Central memory CD8-positive, alpha-beta T cell (primary cell): ENCODE results near the gene ZNF559.
"Not testable (repeated sequence)": the region's sequence is repeated elsewhere in the genome, so short reads cannot be mapped to it uniquely, and the experiment has no call there.

Experiments used
- ATAC-seq: fragments of 150-1000 bp; cut with Tn5 transposase; replicated peaks from 2 replicates; pipeline ENCODE4 v1.10.0; 2022; ENCODE audit warnings: mild to moderate bottlenecking, moderate FRiP score, moderate number of reproducible peaks; ENCODE audit not compliant: poor library complexity, severe bottlenecking; ENCODE audit errors: extremely low read depth
- DNase-seq, 2 donors: peaks; one replicate each; pipeline ENCODE4 v3.0.0; 2021; ENCODE audit warnings: low spot score in 2 of 2
- H3K27ac Mint-ChIP-seq: one replicate; pipeline ENCODE4 v1.8.0; 2022; ENCODE audit warnings: low read depth, mild to moderate bottlenecking, moderate library complexity, mixed read lengths
- H3K27me3 Mint-ChIP-seq: one replicate; pipeline ENCODE4 v1.8.0; 2022; ENCODE audit warnings: mixed read lengths
- H3K36me3 Mint-ChIP-seq: one replicate; pipeline ENCODE4 v1.8.0; 2022; ENCODE audit warnings: mild to moderate bottlenecking, moderate library complexity, mixed read lengths; ENCODE audit not compliant: insufficient read depth
- H3K4me1 Mint-ChIP-seq: one replicate; pipeline ENCODE4 v1.8.0; 2022; ENCODE audit warnings: mixed read lengths
- H3K4me3 Mint-ChIP-seq: one replicate; pipeline ENCODE4 v1.8.0; 2022; ENCODE audit warnings: mild to moderate bottlenecking, moderate library complexity, mixed read lengths
- H3K9me3 Mint-ChIP-seq: one replicate; pipeline ENCODE4 v1.8.0; 2022; ENCODE audit warnings: mixed read lengths

The ZNF559 gene

DNA sequence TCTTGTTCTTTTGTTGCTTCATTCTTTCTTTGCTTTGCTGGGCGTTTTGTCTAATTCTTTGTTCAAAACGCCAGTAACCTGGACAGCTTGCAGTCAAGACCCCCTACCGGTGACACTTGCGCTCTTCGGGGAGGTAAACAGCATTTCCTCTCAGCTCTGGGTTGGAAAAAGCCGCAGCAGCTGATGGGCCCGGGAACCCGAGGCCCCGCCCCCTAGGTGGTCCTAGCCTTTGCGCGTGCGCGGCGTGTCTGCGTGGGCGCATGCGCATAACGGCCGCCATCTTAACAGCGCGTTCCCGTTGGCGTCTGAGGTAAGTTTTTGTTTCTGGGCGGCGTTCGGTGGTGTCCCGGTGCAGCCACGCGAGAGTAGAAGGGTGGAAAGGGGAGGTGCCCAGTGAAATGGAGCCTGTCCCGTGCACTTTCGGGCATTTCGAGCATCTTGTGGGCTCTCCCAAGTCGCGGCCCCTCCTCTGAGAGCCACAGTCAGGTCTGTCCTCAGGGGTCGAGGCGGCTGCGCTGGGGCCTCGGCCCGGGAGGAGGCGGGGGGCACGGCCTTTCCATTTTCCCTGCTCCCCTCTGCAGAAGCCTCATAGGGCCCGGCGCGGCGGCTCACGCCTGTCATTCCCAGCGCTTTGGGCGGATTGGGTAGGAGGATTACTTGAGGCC lies at the start of gene ZNF559:
Gene ZNF559 (plus strand): TSS at position 261 of the 665 bp plus-strand sequence. CDS start 14,371 bp downstream, outside the sequence.
- Mint-ChIP-seq H3K9me3 (no peaks in the 10 kb centered on the region), H3K36me3 (peaks cover 23% of the 10 kb centered on the region), H3K27ac (peak within 1 kb of the TSS; percentile 97), H3K27me3 (no peaks in the 10 kb centered on the region), H3K4me1 (peaks cover 16% of the 10 kb centered on the region), H3K4me3 (peak within 1 kb of the TSS; percentile 91)
- peak; percentile 97 for DNase-seq
- ATAC-seq, result peak; percentile 99

DNA sequence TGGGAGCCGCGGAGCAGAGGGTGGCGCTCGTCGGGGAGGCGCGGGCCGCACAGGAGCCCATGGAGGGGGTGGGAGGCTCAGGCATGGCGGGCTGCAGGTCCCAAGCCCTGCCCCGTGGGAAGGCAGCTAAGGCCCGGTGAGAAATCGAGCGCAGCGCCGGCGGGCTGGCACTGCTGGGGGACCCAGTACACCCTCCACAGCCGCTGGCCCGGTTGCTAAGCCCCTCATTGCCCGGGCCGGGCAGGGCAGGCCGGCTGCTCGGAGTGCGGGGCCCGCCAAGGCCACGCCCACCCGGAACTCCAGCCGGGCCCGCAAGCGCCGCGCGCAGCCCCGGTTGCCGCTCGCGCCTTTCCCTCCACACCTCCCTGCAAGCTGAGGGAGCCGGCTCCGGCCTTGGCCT lies 40.5 kb upstream of the ZNF559 start:
- not testable (repeated sequence) for H3K4me1 Mint-ChIP-seq, H3K27ac Mint-ChIP-seq, ATAC-seq, H3K36me3 Mint-ChIP-seq, DNase-seq
- Mint-ChIP-seq H3K9me3 (peaks cover 32% of the 10 kb centered on the region), H3K4me3 (peak overlapping the region; percentile 37), H3K27me3 (peaks cover 24% of the 10 kb centered on the region)

DNA sequence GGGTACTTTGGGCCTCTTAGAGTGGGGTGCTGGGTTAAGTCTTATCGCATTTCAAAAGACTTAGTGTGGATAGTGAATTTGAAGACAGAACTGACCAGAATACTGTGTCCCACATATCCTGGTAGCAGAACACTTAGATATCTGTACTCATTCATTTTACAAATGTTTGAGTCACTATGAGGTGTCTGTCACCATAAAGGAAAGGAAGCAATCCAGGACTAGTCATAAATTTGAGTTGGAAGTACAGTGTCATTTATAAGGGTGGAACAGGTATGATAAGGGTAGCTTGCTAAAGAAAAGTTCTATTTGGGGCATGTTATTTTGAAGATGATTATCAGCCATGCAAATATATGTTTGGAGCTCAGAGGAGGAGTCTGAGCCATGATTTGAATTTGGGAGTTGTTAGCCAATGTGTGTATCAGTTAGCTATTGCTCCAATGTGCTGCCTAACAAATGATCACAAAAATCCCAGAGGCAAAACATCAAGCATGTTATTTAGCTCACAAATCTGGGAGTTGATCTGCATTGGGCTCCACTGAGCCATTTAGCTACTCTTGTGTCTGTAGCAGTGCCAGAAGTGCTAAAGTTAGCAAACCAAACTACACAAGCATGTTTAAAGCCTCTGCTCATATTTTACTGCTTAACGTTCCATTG lies 34.6 kb upstream of the ZNF559 start:
- H3K36me3 Mint-ChIP-seq, result peaks cover 6% of the 10 kb centered on the region
- DNase-seq (no peak), ATAC-seq (no peak)
- H3K4me1 Mint-ChIP-seq, result no peaks in the 10 kb centered on the region
- no peaks in the 10 kb centered on the region for H3K27me3 Mint-ChIP-seq
- no peak overlapping the region for H3K27ac Mint-ChIP-seq
- no peak overlapping the region for H3K4me3 Mint-ChIP-seq
- peaks cover 32% of the 10 kb centered on the region for H3K9me3 Mint-ChIP-seq

DNA sequence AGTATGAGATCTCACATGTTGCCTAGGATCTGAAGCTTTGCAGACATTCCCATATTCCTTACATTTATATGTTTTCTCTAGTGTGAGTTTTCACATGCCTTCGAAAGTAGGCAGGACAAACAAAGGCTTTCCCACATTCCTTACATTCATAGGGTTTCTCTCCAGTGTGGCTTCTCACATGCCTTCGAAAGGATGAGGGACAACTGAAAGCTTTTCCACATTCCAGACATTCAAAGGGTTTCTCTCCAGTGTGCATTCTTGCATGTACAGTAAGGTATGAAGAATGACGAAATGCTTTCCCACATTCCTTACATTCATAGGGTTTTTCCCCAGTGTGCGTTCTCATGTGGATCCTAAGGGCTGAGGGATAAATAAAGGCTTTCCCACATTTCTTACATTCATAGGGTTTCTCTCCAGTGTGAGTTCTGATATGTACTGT lies 28.5 kb upstream of the ZNF559 start:
- no peaks in the 10 kb centered on the region for H3K4me1 Mint-ChIP-seq
- no peaks in the 10 kb centered on the region for H3K27me3 Mint-ChIP-seq
- ATAC-seq (no peak), DNase-seq (no peak)
- no peak overlapping the region for H3K27ac Mint-ChIP-seq
- H3K9me3 Mint-ChIP-seq, result peaks cover 31% of the 10 kb centered on the region
- no peak overlapping the region for H3K4me3 Mint-ChIP-seq
- peaks cover 35% of the 10 kb centered on the region for H3K36me3 Mint-ChIP-seq

DNA sequence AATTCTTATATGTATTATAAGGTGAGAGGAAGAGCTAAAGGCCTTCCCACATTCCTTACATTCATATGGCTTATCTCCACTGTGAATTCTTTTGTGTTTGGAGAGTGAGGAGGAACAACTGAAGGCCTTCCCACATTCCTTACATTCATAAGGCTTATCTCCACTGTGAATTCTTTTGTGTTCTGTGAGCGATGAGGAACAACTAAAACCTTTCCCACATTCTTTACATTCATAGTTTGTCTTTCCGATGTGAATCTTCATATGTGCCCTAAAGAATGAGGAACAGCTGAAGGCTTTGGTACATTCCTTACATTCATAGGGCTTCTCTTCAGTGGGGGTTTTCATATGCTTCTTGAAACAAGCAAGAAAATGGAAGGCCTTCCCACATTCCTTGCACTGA lies 27.6 kb upstream of the ZNF559 start:
- peaks cover 5% of the 10 kb centered on the region for H3K4me1 Mint-ChIP-seq
- no peak overlapping the region for H3K27ac Mint-ChIP-seq
- H3K36me3 Mint-ChIP-seq, result peaks cover 44% of the 10 kb centered on the region
- H3K27me3 Mint-ChIP-seq, result no peaks in the 10 kb centered on the region
- ATAC-seq (no peak), DNase-seq (no peak)
- peaks cover 38% of the 10 kb centered on the region for H3K9me3 Mint-ChIP-seq
- no peak overlapping the region for H3K4me3 Mint-ChIP-seq

DNA sequence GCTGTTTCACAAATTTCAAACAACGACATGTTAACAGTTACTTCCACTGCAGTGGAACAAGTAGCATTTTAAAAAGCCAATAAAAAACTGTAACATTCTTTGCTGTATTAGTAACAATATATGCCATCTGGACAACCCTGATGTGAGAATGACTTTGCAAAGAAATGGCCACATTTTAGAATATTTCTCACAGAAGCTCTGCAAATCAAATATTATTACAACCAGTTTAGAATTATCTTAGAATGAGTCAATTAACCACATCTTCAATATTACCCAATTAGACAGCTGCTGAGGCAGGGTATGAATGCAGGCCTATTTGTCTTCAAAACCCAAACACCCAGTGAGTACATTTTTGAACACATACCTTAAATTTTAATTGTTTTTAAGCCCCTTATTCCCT lies 17.5 kb upstream of the ZNF559 start:
- no peaks in the 10 kb centered on the region for H3K27me3 Mint-ChIP-seq
- DNase-seq (no peak), ATAC-seq (no peak)
- peaks cover 32% of the 10 kb centered on the region for H3K4me1 Mint-ChIP-seq
- H3K9me3 Mint-ChIP-seq, result no peaks in the 10 kb centered on the region
- no peak overlapping the region for H3K27ac Mint-ChIP-seq
- H3K4me3 Mint-ChIP-seq, result no peak overlapping the region
- peaks cover 43% of the 10 kb centered on the region for H3K36me3 Mint-ChIP-seq

DNA sequence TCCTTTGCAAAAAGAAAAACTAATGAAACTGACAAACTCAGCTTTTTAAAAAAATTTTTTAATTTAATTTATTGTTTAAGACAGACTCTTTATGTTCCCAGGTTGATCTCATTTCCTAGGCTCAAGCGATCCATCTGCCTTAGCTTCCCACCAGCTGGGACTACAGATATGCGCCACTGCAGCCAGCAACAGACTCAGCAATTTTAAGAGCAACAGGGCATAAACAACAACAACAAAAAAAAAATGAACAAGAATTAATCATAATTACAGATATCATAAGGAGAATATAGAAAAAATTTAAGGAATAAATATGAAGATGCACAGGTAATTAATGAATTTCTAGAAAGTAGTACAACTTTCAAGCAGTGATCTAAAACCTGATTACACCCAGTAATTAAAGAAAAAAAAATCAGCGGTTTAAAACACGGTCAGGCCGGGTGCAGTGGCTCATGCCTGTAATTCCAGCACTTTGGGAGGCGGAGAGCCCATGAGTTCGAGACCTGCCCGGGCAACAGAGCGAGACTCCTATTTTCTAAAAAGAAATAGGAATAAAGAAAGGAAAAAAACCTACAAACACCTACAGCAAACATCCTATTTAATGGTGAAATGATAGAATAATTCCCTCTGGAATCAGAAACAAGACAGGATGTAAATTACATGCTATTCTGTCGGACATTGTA lies 15.7 kb upstream of the ZNF559 start:
- Mint-ChIP-seq H3K27me3 (no peaks in the 10 kb centered on the region), H3K4me1 (peaks cover 32% of the 10 kb centered on the region), H3K9me3 (no peaks in the 10 kb centered on the region), H3K27ac (peak overlapping the region; percentile 93), H3K4me3 (peak overlapping the region; percentile 81), H3K36me3 (peaks cover 35% of the 10 kb centered on the region)
- DNase-seq (no peak), ATAC-seq (no peak)

DNA sequence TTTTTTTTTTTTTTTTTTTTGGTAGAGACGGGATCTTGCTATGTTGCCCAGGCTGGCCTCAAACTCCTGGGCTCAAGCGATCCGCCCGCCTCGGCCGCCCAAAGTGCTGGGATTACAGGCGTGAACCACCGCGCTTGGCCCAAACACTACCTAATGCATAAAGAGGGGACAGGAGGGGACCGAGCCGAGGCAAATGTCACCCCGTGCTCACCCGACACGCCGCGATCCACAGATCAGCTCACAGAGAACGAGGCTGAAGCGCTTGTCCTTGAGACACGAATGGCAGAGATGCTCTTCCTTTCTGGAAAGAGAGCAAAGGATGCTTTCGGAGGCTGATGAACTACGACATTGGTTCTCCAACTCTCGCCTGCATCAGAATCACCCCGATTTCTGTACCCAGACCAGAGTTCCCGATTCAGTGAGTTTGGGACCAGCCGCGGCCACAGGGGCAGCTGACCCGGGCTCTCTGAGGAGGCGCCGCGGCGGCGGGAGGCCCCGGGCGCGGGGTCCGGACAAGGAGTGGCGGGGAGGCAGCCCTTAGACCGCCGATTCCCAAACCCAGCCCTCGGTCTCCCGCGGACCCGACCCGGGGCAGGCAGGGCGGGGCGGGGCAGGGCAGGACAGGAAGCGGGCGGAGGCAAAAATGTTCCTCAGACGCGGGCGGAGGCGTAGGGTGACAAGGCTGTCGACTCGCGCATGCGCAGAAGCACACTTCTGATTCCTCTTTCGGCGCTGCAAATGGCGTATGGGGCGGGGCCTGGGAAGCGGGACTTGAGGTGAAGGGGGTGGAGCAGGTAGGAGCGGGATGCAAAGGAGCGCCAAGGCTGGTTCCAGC lies 14.6 kb upstream of the ZNF559 start, which contains the start of gene ZNF699:
Gene ZNF699 (minus strand): TSS at position 700 of the 835 bp plus-strand sequence. CDS start 4,719 bp downstream, outside the sequence.
- Mint-ChIP-seq H3K36me3 (peaks cover 26% of the 10 kb centered on the region), H3K4me1 (peaks cover 32% of the 10 kb centered on the region)

DNA sequence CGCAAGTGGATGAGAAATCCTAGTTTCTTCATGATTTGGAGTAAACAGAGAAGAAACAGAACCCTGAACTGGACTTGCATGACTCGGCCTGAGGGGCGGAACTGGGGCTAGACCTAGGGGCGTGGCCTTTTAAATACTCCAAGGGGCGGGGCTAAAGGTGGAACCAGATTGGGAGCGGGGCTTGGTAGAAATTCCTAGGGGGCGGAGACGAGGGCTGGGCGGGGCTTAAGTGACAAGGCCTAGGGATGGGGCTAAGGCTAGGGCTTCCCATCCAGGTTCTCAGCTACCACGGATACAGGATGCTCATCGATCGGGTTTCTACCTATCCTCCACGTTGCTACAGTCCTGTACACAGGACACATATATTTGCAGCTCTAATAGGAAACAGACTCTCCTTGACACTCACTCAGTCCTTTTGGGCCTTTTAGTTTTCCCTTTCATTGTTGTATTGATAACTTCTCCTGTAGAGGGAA lies 14.0 kb upstream of the ZNF559 start:
- peak; percentile 52 for ATAC-seq
- peaks cover 2% of the 10 kb centered on the region for H3K9me3 Mint-ChIP-seq
- H3K36me3 Mint-ChIP-seq, result peaks cover 21% of the 10 kb centered on the region
- DNase-seq, result no peak
- H3K27me3 Mint-ChIP-seq, result no peaks in the 10 kb centered on the region
- H3K4me1 Mint-ChIP-seq, result peaks cover 30% of the 10 kb centered on the region
- peak overlapping the region; percentile 81 for H3K4me3 Mint-ChIP-seq
- H3K27ac Mint-ChIP-seq, result peak overlapping the region; percentile 93

More for the DNA sequence above, 14.6 kb upstream of the ZNF559 start, which contains the start of gene ZNF699:
- peak within 1 kb of the TSS; percentile 81 for H3K4me3 Mint-ChIP-seq
- DNase-seq (peak; percentile 96), ATAC-seq (peak; percentile 94)
- peak within 1 kb of the TSS; percentile 93 for H3K27ac Mint-ChIP-seq
- H3K27me3 Mint-ChIP-seq, result no peaks in the 10 kb centered on the region
- H3K9me3 Mint-ChIP-seq, result no peaks in the 10 kb centered on the region

DNA sequence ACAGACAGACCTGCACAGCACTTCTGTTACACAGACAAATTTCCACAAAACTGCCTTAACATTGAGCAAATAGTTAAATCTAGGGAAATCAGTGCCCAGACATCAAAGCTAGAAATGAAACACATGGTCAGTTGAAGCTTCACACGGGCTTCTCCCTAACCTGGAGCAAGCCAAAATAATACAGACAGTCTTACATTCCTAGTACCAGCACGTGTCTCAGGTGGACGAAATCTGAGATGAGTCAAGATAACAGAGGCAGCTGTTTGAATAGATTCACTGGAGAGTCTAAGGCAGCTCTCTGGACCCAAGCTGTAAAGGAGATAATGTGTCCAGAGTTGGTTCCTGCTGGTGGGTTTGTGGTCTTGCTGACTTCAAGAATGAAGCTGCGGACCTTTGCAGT lies 10.2 kb upstream of the ZNF559 start:
- Mint-ChIP-seq H3K4me3 (no peak overlapping the region), H3K9me3 (peaks cover 5% of the 10 kb centered on the region), H3K36me3 (peaks cover 17% of the 10 kb centered on the region), H3K27me3 (no peaks in the 10 kb centered on the region), H3K27ac (no peak overlapping the region), H3K4me1 (peaks cover 8% of the 10 kb centered on the region)
- ATAC-seq, result no peak
- no peak for DNase-seq

DNA sequence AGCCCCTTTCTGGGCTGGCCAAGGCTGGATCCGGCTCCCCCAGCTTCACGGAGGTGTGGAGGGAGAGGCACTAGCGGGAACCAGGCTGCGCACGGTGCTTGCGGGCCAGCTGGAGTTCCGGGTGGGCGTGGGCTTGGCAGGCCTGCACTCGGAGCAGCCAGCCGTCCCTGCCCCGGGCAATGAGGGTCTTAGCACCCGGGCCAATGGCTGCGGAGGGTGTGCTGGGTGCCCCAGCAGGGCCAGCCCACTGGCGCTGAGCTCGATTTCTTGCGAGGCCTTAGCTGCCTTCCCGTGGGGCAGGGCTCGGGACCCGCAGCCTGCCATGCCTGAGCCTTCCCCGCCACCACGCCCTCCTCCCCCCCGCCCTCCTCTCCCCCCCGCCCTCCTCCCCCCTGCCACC lies 2.6 kb upstream of the ZNF559 start:
- Mint-ChIP-seq H3K27me3 (no peaks in the 10 kb centered on the region), H3K36me3 (peaks cover 19% of the 10 kb centered on the region), H3K4me3 (no peak overlapping the region), H3K9me3 (no peaks in the 10 kb centered on the region), H3K4me1 (peaks cover 16% of the 10 kb centered on the region), H3K27ac (no peak overlapping the region)
- DNase-seq (no peak), ATAC-seq (no peak)

DNA sequence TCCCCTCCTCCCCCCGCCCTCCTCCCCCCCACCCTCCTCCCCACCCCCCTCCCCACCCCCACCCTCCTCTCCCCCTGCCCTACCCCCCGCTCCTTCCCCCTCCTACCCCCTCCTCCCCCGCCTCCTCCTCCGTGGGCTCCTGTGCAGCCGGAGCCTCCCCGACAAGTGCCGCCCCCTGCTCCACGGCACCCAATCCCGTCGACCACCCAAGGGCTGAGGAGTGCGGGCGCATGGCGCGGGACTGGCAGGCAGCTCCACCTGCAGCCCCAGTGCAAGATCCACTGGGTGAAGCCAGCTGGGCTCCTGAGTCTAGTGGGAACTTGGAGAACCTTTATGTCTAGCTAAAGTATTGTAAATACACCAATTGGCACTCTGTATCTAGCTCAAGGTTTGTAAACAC lies 2.2 kb upstream of the ZNF559 start:
- ATAC-seq, DNase-seq, H3K27me3 Mint-ChIP-seq, H3K4me3 Mint-ChIP-seq, H3K9me3 Mint-ChIP-seq, H3K27ac Mint-ChIP-seq: not testable (repeated sequence)
- peaks cover 16% of the 10 kb centered on the region for H3K4me1 Mint-ChIP-seq
- peaks cover 19% of the 10 kb centered on the region for H3K36me3 Mint-ChIP-seq
